ENCODE results near the gene HOTAIR. TPM values are rescaled to one million over a fixed set of nuclear protein-coding genes. Genes with fewer than 3 reads are reported as not detected.

The HOTAIR gene
- total and polyA plus RNA-seq, 7 donors, result not detected

- H3K27ac ChIP-seq, result no peak overlapping the region
- no peak for DNase-seq
- no peak overlapping the region for H3K4me3 ChIP-seq
- peaks cover 0 to 19% (median 15%) of the 10 kb centered on the region in 4 donors for H3K4me1 ChIP-seq
- H3K36me3 ChIP-seq, result no peaks in the 10 kb centered on the region
- no peak for TF ChIP-seq POLR2A (IDR thresholded peaks at IDR 0.05)
- TF ChIP-seq POLR2AphosphoS5 (IDR thresholded peaks at IDR 0.05), result no peak
- TF ChIP-seq EP300 (IDR thresholded peaks at IDR 0.05), result no peak
- TF ChIP-seq, protein P1, sequence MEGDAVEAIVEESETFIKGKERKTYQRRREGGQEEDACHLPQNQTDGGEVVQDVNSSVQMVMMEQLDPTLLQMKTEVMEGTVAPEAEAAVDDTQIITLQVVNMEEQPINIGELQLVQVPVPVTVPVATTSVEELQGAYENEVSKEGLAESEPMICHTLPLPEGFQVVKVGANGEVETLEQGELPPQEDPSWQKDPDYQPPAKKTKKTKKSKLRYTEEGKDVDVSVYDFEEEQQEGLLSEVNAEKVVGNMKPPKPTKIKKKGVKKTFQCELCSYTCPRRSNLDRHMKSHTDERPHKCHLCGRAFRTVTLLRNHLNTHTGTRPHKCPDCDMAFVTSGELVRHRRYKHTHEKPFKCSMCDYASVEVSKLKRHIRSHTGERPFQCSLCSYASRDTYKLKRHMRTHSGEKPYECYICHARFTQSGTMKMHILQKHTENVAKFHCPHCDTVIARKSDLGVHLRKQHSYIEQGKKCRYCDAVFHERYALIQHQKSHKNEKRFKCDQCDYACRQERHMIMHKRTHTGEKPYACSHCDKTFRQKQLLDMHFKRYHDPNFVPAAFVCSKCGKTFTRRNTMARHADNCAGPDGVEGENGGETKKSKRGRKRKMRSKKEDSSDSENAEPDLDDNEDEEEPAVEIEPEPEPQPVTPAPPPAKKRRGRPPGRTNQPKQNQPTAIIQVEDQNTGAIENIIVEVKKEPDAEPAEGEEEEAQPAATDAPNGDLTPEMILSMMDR (IDR thresholded peaks at IDR 0.05), result no peak
- H3K27me3 ChIP-seq, result peaks cover 78 to 100% (median 99%) of the 10 kb centered on the region in 3 donors
- intact Hi-C loops (cut with DNase I), result no loop called here
- WGBS, 2 donors, result 24 to 37% methylated on average over 7 of the region's 7 CpGs
- no peaks in the 10 kb centered on the region for H3K9me3 ChIP-seq
These were observed 5.5 kb upstream of the HOTAIR start for GRCh38 chr12:53980104-53980801.

DNA sequence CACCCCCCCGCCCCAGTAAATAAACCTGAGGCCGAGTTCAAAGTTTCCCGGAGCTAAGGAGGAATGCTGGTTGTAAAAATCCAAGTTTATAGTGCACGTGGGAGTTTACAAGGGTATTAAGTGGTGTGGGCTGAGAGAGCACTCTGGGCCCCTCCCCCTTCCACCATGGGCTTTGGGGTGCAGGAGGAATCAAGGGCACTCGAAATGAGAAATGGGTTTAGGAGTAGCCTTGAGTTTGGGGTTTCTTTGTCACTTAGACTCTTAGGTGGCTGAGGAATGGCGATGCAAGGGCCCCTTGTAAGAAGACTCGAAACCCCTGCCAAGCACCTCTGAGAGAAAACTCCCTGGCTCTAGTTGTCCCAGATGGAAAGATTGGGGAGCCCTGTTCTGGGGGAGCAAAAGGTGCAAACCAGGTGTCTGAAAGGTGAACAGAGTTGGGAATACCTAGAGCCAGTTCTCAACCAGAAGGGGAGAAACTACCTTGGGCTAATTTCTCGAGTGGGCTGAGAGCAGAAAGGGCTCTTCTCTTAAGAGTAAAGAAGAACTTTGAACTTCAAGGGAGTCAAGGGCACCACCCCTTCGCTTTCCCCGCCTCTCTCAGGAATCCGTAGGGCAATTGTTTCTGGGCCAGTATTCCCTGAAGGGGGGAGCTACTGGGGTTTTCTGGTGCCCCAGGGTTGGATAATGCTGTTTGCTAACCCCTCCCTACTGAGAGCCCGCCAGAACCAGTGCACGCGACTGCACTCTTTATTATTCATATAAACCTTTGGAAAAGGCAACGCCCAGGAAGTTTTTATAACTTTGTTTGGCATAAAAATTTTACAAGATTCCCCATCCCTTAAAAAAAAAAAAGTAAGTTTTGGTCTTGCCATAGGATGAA lies 4.0 kb upstream of the HOTAIR start:
- Histone ChIP-seq H3K9me3 (no peaks in the 10 kb centered on the region), H3K4me1 (peaks cover 0 to 21% (median 19%) of the 10 kb centered on the region in 4 donors), H3K36me3 (no peaks in the 10 kb centered on the region), H3K27me3 (peaks cover 78 to 100% (median 99%) of the 10 kb centered on the region in 3 donors), H3K4me3 (no peak overlapping the region), H3K27ac (no peak overlapping the region)
- DNase-seq, result no peak
- no peak for TF ChIP-seq POLR2AphosphoS5 (IDR thresholded peaks at IDR 0.05)
- TF ChIP-seq EP300 (IDR thresholded peaks at IDR 0.05), result no peak
- TF ChIP-seq POLR2A (IDR thresholded peaks at IDR 0.05), result no peak
- TF ChIP-seq, protein P1 (IDR thresholded peaks at IDR 0.05), result no peak
- intact Hi-C loops (cut with DNase I), result no loop called here
- WGBS, 2 donors, result 4 to 11% methylated on average over 15 of the region's 15 CpGs

DNA sequence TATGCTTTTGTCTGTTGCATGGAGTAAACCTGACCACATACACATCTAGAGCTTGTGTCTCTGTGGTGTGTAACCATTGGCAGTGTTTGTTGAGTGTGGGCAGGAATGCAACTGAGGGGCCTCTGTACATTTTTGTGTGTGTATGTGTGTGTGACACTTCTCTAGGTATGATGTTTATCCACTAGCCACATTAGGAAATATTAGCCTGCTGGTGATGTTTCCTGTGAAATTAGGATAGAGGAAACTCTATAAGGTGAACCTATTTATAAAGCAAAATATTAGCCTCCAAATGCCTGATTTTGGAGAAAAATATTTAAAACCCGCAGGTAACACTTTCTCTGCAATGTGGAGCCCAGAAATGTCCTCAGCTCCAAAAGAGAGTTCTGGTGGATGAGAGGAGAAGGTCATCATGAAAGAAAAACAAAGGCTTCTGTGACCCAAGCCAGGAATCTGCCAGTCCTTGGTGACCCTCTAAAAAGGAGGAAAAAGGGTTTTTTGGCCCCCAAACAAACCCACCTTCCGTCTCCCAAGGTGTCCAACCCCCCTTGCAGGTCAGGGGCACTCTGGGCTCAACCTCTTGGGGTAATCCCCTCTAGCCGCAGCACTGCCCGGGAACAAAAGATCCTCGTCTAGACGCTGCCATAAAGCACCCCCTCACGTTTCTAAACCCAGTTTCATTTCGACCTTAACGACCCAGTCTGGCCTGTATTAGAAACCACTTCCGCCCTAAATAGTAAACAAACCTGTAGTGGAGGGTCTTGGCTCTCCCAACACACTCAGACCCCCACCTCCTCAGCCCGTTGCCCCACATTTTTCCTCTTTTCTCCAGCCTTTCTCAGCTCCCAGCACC lies 3.1 kb upstream of the HOTAIR start:
- intact Hi-C loops (cut with DNase I), result no loop called here
- H3K4me1 ChIP-seq, result peaks cover 0 to 30% (median 26%) of the 10 kb centered on the region in 4 donors
- no peak overlapping the region for H3K4me3 ChIP-seq
- no peak for DNase-seq
- no peaks in the 10 kb centered on the region for H3K9me3 ChIP-seq
- TF ChIP-seq POLR2AphosphoS5 (IDR thresholded peaks at IDR 0.05), result no peak
- no peak for TF ChIP-seq POLR2A (IDR thresholded peaks at IDR 0.05)
- WGBS, 2 donors, result 3 to 5% methylated on average over 11 of the region's 11 CpGs
- H3K27me3 ChIP-seq, result peaks cover 78 to 100% (median 99%) of the 10 kb centered on the region in 3 donors
- no peak overlapping the region for H3K27ac ChIP-seq
- no peaks in the 10 kb centered on the region for H3K36me3 ChIP-seq

DNA sequence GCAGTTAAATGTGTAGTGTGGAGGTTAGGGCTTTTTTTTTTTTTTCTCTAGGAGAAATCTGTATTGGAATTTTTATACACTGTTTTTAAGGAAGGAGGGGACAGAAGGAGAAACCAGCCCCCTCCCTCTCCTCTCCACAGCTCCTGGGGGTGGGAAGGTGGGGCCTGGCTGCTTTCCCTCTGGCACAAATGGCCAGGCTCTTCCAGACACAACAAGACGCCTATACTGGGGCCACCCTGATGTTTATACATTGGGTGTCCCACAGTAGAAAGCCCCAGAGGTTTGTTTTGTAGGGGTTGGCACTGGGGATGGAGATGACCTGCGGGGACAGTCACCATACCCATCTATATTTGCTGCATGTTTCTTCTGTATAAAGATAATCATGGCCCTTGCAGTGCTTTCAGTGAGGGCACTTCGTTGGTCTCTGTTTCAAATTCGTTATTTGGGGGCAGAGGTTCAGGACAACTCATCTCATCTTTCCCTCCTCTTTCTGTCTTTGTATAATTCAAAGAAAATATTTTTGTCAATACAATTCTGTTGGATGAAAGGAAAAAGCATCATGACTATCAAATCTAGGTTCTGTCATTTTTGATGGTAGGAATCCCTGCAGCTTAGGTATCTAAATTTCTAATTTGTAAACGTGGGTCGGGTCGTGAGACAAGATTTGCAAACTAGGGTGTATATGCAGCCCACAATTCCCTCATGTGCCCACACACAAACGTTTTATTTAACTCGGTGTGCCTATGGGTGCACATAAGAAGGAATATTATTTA lies 2.3 kb upstream of the HOTAIR start:
- Histone ChIP-seq H3K4me3 (no peak overlapping the region), H3K9me3 (no peaks in the 10 kb centered on the region), H3K36me3 (no peaks in the 10 kb centered on the region), H3K27me3 (peaks cover 78 to 100% (median 99%) of the 10 kb centered on the region in 3 donors), H3K4me1 (peaks cover 0 to 30% (median 26%) of the 10 kb centered on the region in 4 donors), H3K27ac (no peak overlapping the region)
- intact Hi-C loops (cut with DNase I), result no loop called here
- 17 to 34% methylated on average over 9 of the region's 9 CpGs for WGBS, 2 donors
- TF ChIP-seq POLR2A (IDR thresholded peaks at IDR 0.05), result no peak
- TF ChIP-seq EP300 (IDR thresholded peaks at IDR 0.05), result no peak
- TF ChIP-seq, protein P1 (IDR thresholded peaks at IDR 0.05), result no peak
- TF ChIP-seq POLR2AphosphoS5 (IDR thresholded peaks at IDR 0.05), result no peak
- DNase-seq, result no peak

All from sigmoid colon (tissue), 7 donors.